HTR-8/SVneo (cell line): ENCODE data around the gene DBNL.
"Not testable (repeated sequence)": the region's sequence is repeated elsewhere in the genome, so short reads cannot be mapped to it uniquely, and the experiment has no call there.

Source experiments
- DNase-seq: peaks from one replicate; pipeline ENCODE4 v3.0.0; 2011; ENCODE audit warnings: low spot score, mixed read lengths; ENCODE audit not compliant: insufficient read length
- FAIRE-seq: peaks from 2 replicates; lab custom pipeline; 2011; peaks lifted over from hg19 to GRCh38; lab: Jason Lieb, UNC

DBNL gene

GRCh38 chr7:44039800-44040492 lies 4.6 kb upstream of the DBNL start:
- FAIRE-seq, DNase-seq: not testable (repeated sequence)

GRCh38 chr7:44040493-44040891 lies 4.0 kb upstream of the DBNL start:
- not testable (repeated sequence) for FAIRE-seq, DNase-seq

GRCh38 chr7:44042221-44042620 lies 2.3 kb upstream of the DBNL start:
- DNase-seq (no peak), FAIRE-seq (no peak)

GRCh38 chr7:44043902-44044301 lies 600 bp upstream of the DBNL start:
- no peak for FAIRE-seq
- DNase-seq = no peak

- DNase-seq (no peak), FAIRE-seq (no peak)
Measured at GRCh38 chr7:44045226-44046014, 918 bp downstream of the DBNL start.

- no peak for FAIRE-seq
- no peak for DNase-seq
Measured at GRCh38 chr7:44046321-44047061, 2.0 kb downstream of the DBNL start.

- DNase-seq (no peak), FAIRE-seq (no peak)
Measured at GRCh38 chr7:44048031-44048795, 3.7 kb downstream of the DBNL start.

GRCh38 chr7:44050121-44050914 lies 5.8 kb downstream of the DBNL start:
- FAIRE-seq = no peak

GRCh38 chr7:44050915-44051560 lies 6.5 kb downstream of the DBNL start:
- DNase-seq (no peak), FAIRE-seq (no peak)

More at GRCh38 chr7:44050121-44050914, 5.8 kb downstream of the DBNL start:
- DNase-seq = no peak

GRCh38 chr7:44051611-44052220 lies 7.2 kb downstream of the DBNL start:
- DNase-seq (no peak), FAIRE-seq (no peak)

GRCh38 chr7:44052771-44053365 lies 8.4 kb downstream of the DBNL start:
- FAIRE-seq (no peak), DNase-seq (no peak)

- FAIRE-seq = no peak
- no peak for DNase-seq
Measured at GRCh38 chr7:44056681-44057080, 12.2 kb downstream of the DBNL start.

GRCh38 chr7:44057181-44057848 lies 12.8 kb downstream of the DBNL start:
- DNase-seq (no peak), FAIRE-seq (no peak)

- DNase-seq (no peak), FAIRE-seq (no peak)
Measured at GRCh38 chr7:44057849-44058758, 13.6 kb downstream of the DBNL start.

GRCh38 chr7:44058759-44059218 lies 14.3 kb downstream of the DBNL start:
- FAIRE-seq (no peak), DNase-seq (no peak)
